Activated naive CD4-positive, alpha-beta T cell (primary cell): Measurements from ENCODE around the gene TCF7.
A peak's percentile ranks its signal among the peaks of the same experiment; 100 is the strongest.

Experiments used
- DNase-seq, 4 experiments: peaks; one replicate each; lab custom pipeline; 2025; lab: John Stamatoyannopoulos, UW

TCF7 gene

GRCh38 chr5:134090522-134090921, 24.0 kb upstream of the TCF7 start:
- peak in 2 of 4 experiments; percentile 68 to 78 for DNase-seq

- DNase-seq: no peak
Observed at GRCh38 chr5:134091626-134092121, 22.8 kb upstream of the TCF7 start.

GRCh38 chr5:134092875-134093274, 21.6 kb upstream of the TCF7 start:
- DNase-seq: no peak

GRCh38 chr5:134093351-134093750, 21.1 kb upstream of the TCF7 start:
- no peak for DNase-seq

GRCh38 chr5:134095293-134095692, 19.2 kb upstream of the TCF7 start:
- no peak for DNase-seq

GRCh38 chr5:134095887-134096589, 18.4 kb upstream of the TCF7 start:
- DNase-seq: no peak

GRCh38 chr5:134097211-134097749, 17.2 kb upstream of the TCF7 start:
- DNase-seq: no peak

- no peak for DNase-seq
Observed at GRCh38 chr5:134098690-134099089, 15.8 kb upstream of the TCF7 start.

GRCh38 chr5:134099288-134099872, 15.1 kb upstream of the TCF7 start:
- DNase-seq: no peak

- no peak for DNase-seq
Observed at GRCh38 chr5:134099939-134100282, 14.6 kb upstream of the TCF7 start.

- peak; percentile 46 to 67 (median 58) for DNase-seq
Observed at GRCh38 chr5:134100283-134101091, 14.0 kb upstream of the TCF7 start.

GRCh38 chr5:134101686-134102439, 12.6 kb upstream of the TCF7 start:
- DNase-seq: peak; percentile 49 to 75 (median 60)

GRCh38 chr5:134103397-134103796, 11.1 kb upstream of the TCF7 start:
- peak in 2 of 4 experiments; percentile 50 to 54 for DNase-seq

- no peak for DNase-seq
Observed at GRCh38 chr5:134103998-134104654, 10.4 kb upstream of the TCF7 start.

GRCh38 chr5:134106991-134107701, 7.3 kb upstream of the TCF7 start:
- DNase-seq: no peak

GRCh38 chr5:134107779-134108178, 6.7 kb upstream of the TCF7 start:
- DNase-seq: no peak

GRCh38 chr5:134110382-134110781, 4.1 kb upstream of the TCF7 start:
- peak in 1 of 4 experiments; percentile 13 for DNase-seq

GRCh38 chr5:134111741-134112647, 2.5 kb upstream of the TCF7 start:
- peak in 1 of 4 experiments; percentile 23 for DNase-seq

- DNase-seq: no peak
Observed at GRCh38 chr5:134112726-134113362, 1.6 kb upstream of the TCF7 start.
